SK-N-SH (cell line): ENCODE measurements around the gene CNNM1. TPM values are rescaled to one million over a fixed set of nuclear protein-coding genes. Genes with fewer than 3 reads are reported as not detected.

Source experiments
- CTCF ChIA-PET: fragments of 300-600, 350-600 bp; formaldehyde crosslinking; extraction: SDS; loops from one replicate; lab custom pipeline; 2021; lab: Yijun Ruan, JAX
- POLR2A ChIA-PET: fragments of 350-600 bp; sonication (Branson Sonifier 250); formaldehyde crosslinking; extraction: SDS; loops from one replicate; lab custom pipeline; 2020; ENCODE audit warnings: antibody characterized with exemption, inconsistent platforms; lab: Yijun Ruan, JAX
- DNase-seq: peaks from one replicate; pipeline ENCODE4 v3.0.0; 2012
- H2AFZ ChIP-seq: fragments of 200-600 bp; sonication (generic); 2 replicates; pipeline ENCODE4 v1.8.1; 2016; ENCODE audit warnings: antibody characterized with exemption, mild to moderate bottlenecking, low read depth
- H3F3A ChIP-seq: fragments of 200-600 bp; sonication (generic); replicated peaks from 2 replicates; pipeline ENCODE3; 2016; ENCODE audit warnings: antibody characterized with exemption, mild to moderate bottlenecking; ENCODE audit not compliant: insufficient read depth
- H3K27ac ChIP-seq, 2 experiments: fragments of 200-500 bp in 1 of 2; fragments of 200-600 bp in 1 of 2; sonication (Bioruptor generic) in 1 of 2; sonication (generic), shearing (Covaris generic) in 1 of 2; 2 replicates each; pipeline versions ENCODE4 v1.5.1 to v1.6.1; 2014 to 2016; ENCODE audit warnings: low read depth in 2 of 2, inconsistent platforms in 1 of 2, low read length in 1 of 2, mild to moderate bottlenecking in 1 of 2, mixed read lengths in 1 of 2
- H3K27me3 ChIP-seq: fragments of 200-600 bp; sonication (generic), shearing (Covaris generic); 2 replicates; pipeline ENCODE4 v1.6.1; 2016; ENCODE audit warnings: mixed run types; ENCODE audit not compliant: insufficient read depth
- H3K36me3 ChIP-seq, 2 experiments: fragments of 200-500 bp in 1 of 2; fragments of 200-600 bp in 1 of 2; sonication (Bioruptor generic) in 1 of 2; sonication (generic) in 1 of 2; replicated peaks in 1 of 2; 2 replicates each; pipeline versions ENCODE3 to v1.5.1; 2014 to 2016; ENCODE audit warnings: low read length in 1 of 2, mild to moderate bottlenecking in 1 of 2; ENCODE audit not compliant: insufficient read depth in 2 of 2, control insufficient read depth in 1 of 2
- H3K4me1 ChIP-seq, 2 experiments: fragments of 200-500 bp in 1 of 2; fragments of 200-600 bp in 1 of 2; sonication (Bioruptor generic) in 1 of 2; sonication (generic), shearing (Covaris generic) in 1 of 2; 2 replicates each; pipeline versions ENCODE4 v1.5.1 to v1.6.1; 2014 to 2016; ENCODE audit warnings: low read depth in 1 of 2, low read length in 1 of 2, mixed run types in 1 of 2; ENCODE audit not compliant: insufficient read depth in 2 of 2, control insufficient read depth in 1 of 2
- H3K4me2 ChIP-seq: fragments of 200-600 bp; sonication (generic), shearing (Covaris generic); 2 replicates; pipeline ENCODE4 v1.6.1; 2017; ENCODE audit warnings: mixed run types
- H3K4me3 ChIP-seq, 2 experiments: fragments of 200-500 bp in 1 of 2; fragments of 200-600 bp in 1 of 2; sonication (Bioruptor generic) in 1 of 2; sonication (generic), shearing (Covaris generic) in 1 of 2; 2 replicates each; pipeline versions ENCODE4 v1.5.1 to v1.8.1; 2014 to 2016; ENCODE audit warnings: low read depth in 2 of 2, inconsistent platforms in 1 of 2, low read length in 1 of 2, mild to moderate bottlenecking in 1 of 2, mixed read lengths in 1 of 2, moderate library complexity in 1 of 2
- H3K79me2 ChIP-seq: fragments of 200-600 bp; sonication (generic); 2 replicates; pipeline ENCODE4 v1.8.1; 2017; ENCODE audit warnings: mild to moderate bottlenecking; ENCODE audit not compliant: insufficient read depth
- H3K9ac ChIP-seq: fragments of 200-600 bp; sonication (generic); 2 replicates; pipeline ENCODE4 v1.6.1; 2017; ENCODE audit warnings: mixed run types
- H3K9me2 ChIP-seq: fragments of 200-600 bp; sonication (generic); 2 replicates; pipeline ENCODE4 v1.6.1; 2017; ENCODE audit warnings: mixed run types
- H3K9me3 ChIP-seq: fragments of 200-600 bp; sonication (generic); 2 replicates; pipeline ENCODE4 v1.6.1; 2017; ENCODE audit warnings: mixed run types, mild to moderate bottlenecking, moderate library complexity
- H4K20me1 ChIP-seq: fragments of 200-600 bp; sonication (generic); 2 replicates; pipeline ENCODE4 v1.6.1; 2017; ENCODE audit warnings: mild to moderate bottlenecking, mixed run types; ENCODE audit not compliant: insufficient read depth
- CTCF ChIP-seq: fragments of 200-600 bp; sonication (generic); IDR thresholded peaks from 2 replicates; pipeline ENCODE4 v1.6.1; 2017; ENCODE audit warnings: antibody characterized with exemption, mild to moderate bottlenecking, moderate library complexity
- ELF1 ChIP-seq: IDR thresholded peaks from 2 replicates; pipeline ENCODE4 v1.4.0; 2012
- EZH2phosphoT487 ChIP-seq: fragments of 200-600 bp; sonication (generic); IDR thresholded peaks from 2 replicates; pipeline ENCODE4 v1.6.1; 2017; ENCODE audit warnings: low read depth, mixed run types, mild to moderate bottlenecking, antibody characterized with exemption, moderate library complexity, borderline replicate concordance
- FOSL2 ChIP-seq: IDR thresholded peaks from 2 replicates; pipeline ENCODE4 v1.4.0; 2012; ENCODE audit warnings: low read depth, mild to moderate bottlenecking, moderate library complexity, borderline replicate concordance
- FOXJ3 ChIP-seq: sonication (generic); formaldehyde crosslinking; IDR thresholded peaks from 2 replicates; pipeline ENCODE4 v1.5.1; 2020; ENCODE audit warnings: mild to moderate bottlenecking, missing genetic modification reagents
- GABPA ChIP-seq: IDR thresholded peaks from 2 replicates; pipeline ENCODE4 v1.4.0; 2012; ENCODE audit warnings: low read depth, mild to moderate bottlenecking
- IRF3 ChIP-seq: fragments of 150-350 bp; IDR thresholded peaks from 2 replicates; pipeline ENCODE4 v1.6.1; 2016; ENCODE audit warnings: mild to moderate bottlenecking, low read depth, low read length
- MAX ChIP-seq: IDR thresholded peaks from 2 replicates; pipeline ENCODE4 v1.4.0; 2012; ENCODE audit warnings: low read depth
- MXI1 ChIP-seq: IDR thresholded peaks from 2 replicates; pipeline ENCODE4 v1.6.1; 2012; ENCODE audit warnings: mild to moderate bottlenecking, low read depth, low read length, improper control_type of control experiment
- NRF1 ChIP-seq: IDR thresholded peaks from 2 replicates; pipeline ENCODE4 v1.6.1; 2012; ENCODE audit warnings: low read depth, mild to moderate bottlenecking, low read length
- RFX5 ChIP-seq: IDR thresholded peaks from 2 replicates; pipeline ENCODE4 v1.6.1; 2012; ENCODE audit warnings: mild to moderate bottlenecking, improper control_type of control experiment, low read length
- RXRA ChIP-seq: IDR thresholded peaks from 2 replicates; pipeline ENCODE4 v1.4.0; 2012; ENCODE audit warnings: low read depth, mild to moderate bottlenecking, borderline replicate concordance
- TCF12 ChIP-seq: IDR thresholded peaks from 2 replicates; pipeline ENCODE4 v1.4.0; 2012
- TEAD4 ChIP-seq: IDR thresholded peaks from 2 replicates; pipeline ENCODE4 v1.4.0; 2012; ENCODE audit warnings: mild to moderate bottlenecking, borderline replicate concordance; ENCODE audit not compliant: insufficient read depth
- YY1 ChIP-seq: IDR thresholded peaks from 2 replicates; pipeline ENCODE4 v1.4.0; 2012; ENCODE audit warnings: low read depth, mild to moderate bottlenecking
- ZBTB33 ChIP-seq: IDR thresholded peaks from 2 replicates; pipeline ENCODE4 v1.4.0; 2012; ENCODE audit warnings: low read depth, borderline replicate concordance
- polyA plus RNA-seq, 3 experiments: library from polyadenylated mRNA; depleted of rRNA; stranded (reverse); fragments of >200 nt; gene quantifications; 2 replicates each; pipeline ENCODE4 v1.2.3, GENCODE V29; 2012
- TF ChIP-seq, protein P1 (sequence below): IDR thresholded peaks from 2 replicates; pipeline ENCODE4; 2012

The CNNM1 gene
- polyA plus RNA-seq, 1 of the 3 experiments (the other 2 are of a cell fraction) = 0.12 TPM

DNA sequence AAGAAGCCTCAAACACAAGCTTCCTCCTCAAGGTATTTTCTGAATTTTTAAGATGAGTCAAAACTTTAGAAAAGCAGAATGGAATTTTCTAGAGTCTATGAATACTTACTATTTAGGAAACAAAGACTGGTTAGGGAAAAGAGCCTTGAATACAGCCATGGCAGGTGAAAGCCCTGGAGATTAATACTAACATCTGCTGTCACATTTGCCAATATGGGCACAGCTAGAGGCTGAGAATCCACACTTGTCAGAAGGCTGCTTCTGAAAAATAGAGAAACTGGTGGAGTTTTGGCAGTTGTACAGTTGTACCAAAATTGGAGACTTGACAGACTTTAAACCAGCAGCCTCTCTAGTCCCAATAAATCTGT is 24.3 kb upstream of the CNNM1 start:
- no peak for DNase-seq
- Histone ChIP-seq H3K79me2 (no peaks in the 10 kb centered on the region), H3K9ac (no peak overlapping the region), H3K36me3 (no peaks in the 10 kb centered on the region), H3F3A (no peaks in the 10 kb centered on the region), H4K20me1 (no peaks in the 10 kb centered on the region), H3K27me3 (no peaks in the 10 kb centered on the region), H3K4me2 (no peak overlapping the region), H3K4me1 (no peaks in the 10 kb centered on the region; a peak in 1 of 4 replicates), H3K27ac (no peak overlapping the region), H2AFZ (no peak overlapping the region), H3K9me2 (no peaks in the 10 kb centered on the region), H3K9me3 (no peaks in the 10 kb centered on the region)
- CTCF ChIA-PET = interaction anchor here (0.7 kb wide), 1 partner anchor 131 kb away, joined by 3 read pairs; no protein-coding TSS in a partner anchor
- TF ChIP-seq RXRA = no peak
- TF ChIP-seq IRF3 = no peak
- no peak for TF ChIP-seq MAX
- no peak for TF ChIP-seq NRF1
- TF ChIP-seq CTCF = no peak
- TF ChIP-seq RFX5 = no peak
- TF ChIP-seq ZBTB33 = no peak
- no peak for TF ChIP-seq TEAD4
- TF ChIP-seq FOXJ3 = no peak
- TF ChIP-seq EZH2phosphoT487 = no peak
- no peak for TF ChIP-seq FOSL2
- TF ChIP-seq GABPA = no peak
- TF ChIP-seq MXI1 = no peak
- TF ChIP-seq YY1 = no peak
- no peak for TF ChIP-seq ELF1
- TF ChIP-seq, protein P1, sequence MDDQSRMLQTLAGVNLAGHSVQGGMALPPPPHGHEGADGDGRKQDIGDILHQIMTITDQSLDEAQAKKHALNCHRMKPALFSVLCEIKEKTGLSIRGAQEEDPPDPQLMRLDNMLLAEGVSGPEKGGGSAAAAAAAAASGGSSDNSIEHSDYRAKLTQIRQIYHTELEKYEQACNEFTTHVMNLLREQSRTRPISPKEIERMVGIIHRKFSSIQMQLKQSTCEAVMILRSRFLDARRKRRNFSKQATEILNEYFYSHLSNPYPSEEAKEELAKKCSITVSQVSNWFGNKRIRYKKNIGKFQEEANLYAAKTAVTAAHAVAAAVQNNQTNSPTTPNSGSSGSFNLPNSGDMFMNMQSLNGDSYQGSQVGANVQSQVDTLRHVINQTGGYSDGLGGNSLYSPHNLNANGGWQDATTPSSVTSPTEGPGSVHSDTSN = no peak
- TF ChIP-seq TCF12 = no peak
- TF ChIP-seq, all 33 proteins: peak for 0
- POLR2A ChIA-PET = no interaction called here
- no peak overlapping the region for H3K4me3 ChIP-seq
